ENCODE measurements around the gene ERN1. TPM values are rescaled to one million over a fixed set of nuclear protein-coding genes. Genes with fewer than 3 reads are reported as not detected.

Gene ERN1
- total RNA-seq, 2 donors from 2014 or later: 63.3 to 77.1 TPM

GRCh38 chr17:64069143-64069542, 60.8 kb downstream of the ERN1 start:
- H3K27ac ChIP-seq: no peak overlapping the region
- intact Hi-C loops (cut with DNase I): no loop called here
- no peak overlapping the region for H3K4me3 ChIP-seq
- ATAC-seq (no peak), DNase-seq (no peak)
- WGBS, 2 donors: 84 to 100% methylated on average over 1 of the region's 1 CpG
- no peak for TF ChIP-seq CTCF (IDR thresholded peaks at IDR 0.05)
- TF ChIP-seq POLR2A (IDR thresholded peaks at IDR 0.05): no peak
- no peaks in the 10 kb centered on the region for H3K9me3 ChIP-seq
- H3K36me3 ChIP-seq (replicated peaks in 1 of 2; ENCODE audit: insufficient read depth in 1 of 2, low read depth in 2 of 2): peaks cover 29 to 38% of the 10 kb centered on the region in 2 donors
- H3K4me1 ChIP-seq: peaks cover 27% of the 10 kb centered on the region
- no peaks in the 10 kb centered on the region for H3K27me3 ChIP-seq

GRCh38 chr17:64067657-64068056, 62.3 kb downstream of the ERN1 start:
- Histone ChIP-seq H3K27ac (no peak overlapping the region), H3K4me1 (peaks cover 26% of the 10 kb centered on the region), H3K27me3 (no peaks in the 10 kb centered on the region), H3K4me3 (no peak overlapping the region), H3K9me3 (no peaks in the 10 kb centered on the region), H3K36me3 (replicated peaks in 1 of 2; ENCODE audit: insufficient read depth in 1 of 2, low read depth in 2 of 2) (peaks cover 29 to 38% of the 10 kb centered on the region in 2 donors)
- intact Hi-C loops (cut with DNase I): no loop called here
- DNase-seq (no peak), ATAC-seq (no peak)
- 79 to 89% methylated on average over 3 of the region's 3 CpGs for WGBS, 2 donors
- TF ChIP-seq POLR2A (IDR thresholded peaks at IDR 0.05) (no peak), CTCF (IDR thresholded peaks at IDR 0.05) (no peak)

- H3K9me3 ChIP-seq: no peaks in the 10 kb centered on the region
- peaks cover 26% of the 10 kb centered on the region for H3K4me1 ChIP-seq
- no peak overlapping the region for H3K4me3 ChIP-seq
- intact Hi-C loops (cut with DNase I): no loop called here
- no peak overlapping the region for H3K27ac ChIP-seq
- 91 to 95% methylated on average over 4 to 7 of the region's 7 CpGs for WGBS, 2 donors
- peaks cover 29 to 38% of the 10 kb centered on the region in 2 donors for H3K36me3 ChIP-seq (replicated peaks in 1 of 2; ENCODE audit: insufficient read depth in 1 of 2, low read depth in 2 of 2)
- H3K27me3 ChIP-seq: no peaks in the 10 kb centered on the region
- TF ChIP-seq CTCF (IDR thresholded peaks at IDR 0.05): no peak
- no peak for TF ChIP-seq POLR2A (IDR thresholded peaks at IDR 0.05)
- ATAC-seq (no peak), DNase-seq (no peak)
These were observed 63.2 kb downstream of the ERN1 start for GRCh38 chr17:64066716-64067115.

GRCh38 chr17:64065161-64065560, 64.8 kb downstream of the ERN1 start:
- H3K36me3 ChIP-seq (replicated peaks in 1 of 2; ENCODE audit: insufficient read depth in 1 of 2, low read depth in 2 of 2): peaks cover 18 to 27% of the 10 kb centered on the region in 2 donors
- 86 to 89% methylated on average over 6 to 8 of the region's 8 CpGs for WGBS, 2 donors
- no peak for DNase-seq
- H3K27ac ChIP-seq: peak overlapping the region in 2 of 4 donors; percentile 14 to 57
- no peak for TF ChIP-seq POLR2A (IDR thresholded peaks at IDR 0.05)
- no peak for TF ChIP-seq CTCF (IDR thresholded peaks at IDR 0.05)
- no peaks in the 10 kb centered on the region for H3K9me3 ChIP-seq
- no peaks in the 10 kb centered on the region for H3K27me3 ChIP-seq
- intact Hi-C loops (cut with DNase I): no loop called here
- no peak for ATAC-seq
- H3K4me1 ChIP-seq: peaks cover 34% of the 10 kb centered on the region
- no peak overlapping the region for H3K4me3 ChIP-seq

GRCh38 chr17:64064331-64064730, 65.6 kb downstream of the ERN1 start:
- no peaks in the 10 kb centered on the region for H3K27me3 ChIP-seq
- ATAC-seq: peak; percentile 64
- intact Hi-C loops (cut with DNase I): loop anchor here (5.0 kb wide), 1 partner anchor 58 kb away; no protein-coding TSS in a partner anchor
- H3K27ac ChIP-seq: peak overlapping the region; percentile 50 to 84 (median 60)
- WGBS, 2 donors: 44 to 63% methylated on average over 9 of the region's 9 CpGs
- TF ChIP-seq POLR2A (IDR thresholded peaks at IDR 0.05): no peak
- TF ChIP-seq CTCF (IDR thresholded peaks at IDR 0.05): no peak
- peaks cover 42% of the 10 kb centered on the region for H3K4me1 ChIP-seq
- peak; percentile 54 to 75 (median 71) for DNase-seq
- no peak overlapping the region for H3K4me3 ChIP-seq
- H3K9me3 ChIP-seq: no peaks in the 10 kb centered on the region
- H3K36me3 ChIP-seq (replicated peaks in 1 of 2; ENCODE audit: insufficient read depth in 1 of 2, low read depth in 2 of 2): peaks cover 10 to 25% of the 10 kb centered on the region in 2 donors

All from body of pancreas (tissue), 4 donors.